CD1c-positive myeloid dendritic cell (primary cell): ENCODE data around the gene CFAP77.

Source experiments
- DNase-seq: peaks from one replicate; pipeline ENCODE4 v3.0.0-alpha.2; 2016; ENCODE audit errors: extremely low spot score

Gene CFAP77

GRCh38 chr9:132451276-132451675, 41.3 kb downstream of the CFAP77 start:
- DNase-seq, result peak; percentile 12

- DNase-seq, result no peak
Observed at GRCh38 chr9:132456241-132456640, 46.2 kb downstream of the CFAP77 start.

GRCh38 chr9:132457504-132458236, 47.7 kb downstream of the CFAP77 start:
- no peak for DNase-seq

- DNase-seq, result no peak
Observed at GRCh38 chr9:132458432-132458831, 48.4 kb downstream of the CFAP77 start.

GRCh38 chr9:132459661-132460060, 49.6 kb downstream of the CFAP77 start:
- DNase-seq, result no peak

GRCh38 chr9:132460240-132460639, 50.2 kb downstream of the CFAP77 start:
- no peak for DNase-seq

- DNase-seq, result no peak
Observed at GRCh38 chr9:132461281-132461896, 51.4 kb downstream of the CFAP77 start.

GRCh38 chr9:132461971-132462370, 52.0 kb downstream of the CFAP77 start:
- DNase-seq, result no peak

GRCh38 chr9:132464547-132464946, 54.5 kb downstream of the CFAP77 start:
- no peak for DNase-seq

GRCh38 chr9:132465131-132465635, 55.2 kb downstream of the CFAP77 start:
- no peak for DNase-seq

- DNase-seq, result no peak
Observed at GRCh38 chr9:132472199-132472598, 62.2 kb downstream of the CFAP77 start.

- no peak for DNase-seq
Observed at GRCh38 chr9:132472599-132472998, 62.6 kb downstream of the CFAP77 start.

- no peak for DNase-seq
Observed at GRCh38 chr9:132474253-132474652, 64.2 kb downstream of the CFAP77 start.

- DNase-seq, result no peak
Observed at GRCh38 chr9:132478353-132479050, 68.5 kb downstream of the CFAP77 start.

GRCh38 chr9:132479733-132480132, 69.7 kb downstream of the CFAP77 start:
- DNase-seq, result no peak

- no peak for DNase-seq
Observed at GRCh38 chr9:132481053-132481849, 71.2 kb downstream of the CFAP77 start.

GRCh38 chr9:132482196-132482813, 72.3 kb downstream of the CFAP77 start:
- DNase-seq, result no peak

GRCh38 chr9:132485393-132485792, 75.4 kb downstream of the CFAP77 start:
- no peak for DNase-seq

GRCh38 chr9:132486706-132487350, 76.8 kb downstream of the CFAP77 start:
- no peak for DNase-seq

- no peak for DNase-seq
Observed at GRCh38 chr9:132487351-132487791, 77.4 kb downstream of the CFAP77 start.
